Fibroblast of upper back skin (primary cell): Measurements from ENCODE around the gene CLIC3.

Experiments
- DNase-seq: peaks from one replicate; pipeline ENCODE4 v3.0.0-alpha.2; 2013

CLIC3 gene

GRCh38 chr9:136949817-136950655 is 46.3 kb downstream of the CLIC3 start:
- peak; percentile 75 for DNase-seq

GRCh38 chr9:136949239-136949816 is 47.0 kb downstream of the CLIC3 start:
- no peak for DNase-seq

- DNase-seq, result peak; percentile 15
Observed at GRCh38 chr9:136947955-136948510, 48.3 kb downstream of the CLIC3 start.

DNA sequence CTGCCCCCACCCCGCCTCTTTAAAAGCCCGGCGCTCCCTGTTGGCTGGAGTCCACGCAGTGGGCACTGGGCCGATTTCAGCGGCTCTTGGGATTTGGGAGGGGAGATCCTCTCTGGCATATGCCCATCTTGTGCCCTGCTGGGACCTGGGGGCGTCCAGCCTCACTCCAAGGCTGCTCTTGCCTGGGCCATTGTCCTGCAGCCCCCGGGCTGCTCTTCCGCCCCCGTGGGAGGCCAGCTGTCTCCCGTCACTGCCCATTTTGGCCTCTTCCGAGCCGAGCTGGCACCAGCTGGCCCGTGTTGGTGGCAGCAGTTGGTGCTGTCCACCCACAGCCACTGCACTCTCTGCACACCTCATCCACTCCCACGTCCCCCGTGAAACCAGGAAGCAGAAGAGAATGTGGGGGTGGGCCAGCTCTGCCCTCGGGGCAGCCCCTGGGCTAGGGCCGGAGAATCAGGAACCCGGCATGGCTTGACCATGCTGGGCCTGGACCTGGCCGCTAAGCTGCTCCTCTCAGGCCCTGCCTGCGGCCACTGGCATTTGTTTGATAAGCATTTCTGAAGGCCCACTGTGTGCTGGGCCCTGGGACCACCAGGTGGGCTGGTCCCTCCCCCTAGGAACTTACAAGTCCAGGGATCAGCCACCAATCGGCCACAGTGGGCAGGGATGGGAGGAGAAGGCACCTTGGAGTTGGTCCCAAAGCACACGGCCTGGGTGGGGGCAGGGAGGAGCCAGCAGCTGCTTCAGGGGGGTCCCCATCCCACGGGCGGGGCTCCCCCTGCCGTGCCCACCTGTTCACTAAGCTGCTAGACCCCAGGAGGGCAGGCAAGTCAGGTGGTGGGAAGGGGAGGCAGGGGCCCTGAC is 49.1 kb downstream of the CLIC3 start:
- DNase-seq, result no peak

- no peak for DNase-seq
Observed at GRCh38 chr9:136946228-136947027, 49.9 kb downstream of the CLIC3 start.

DNA sequence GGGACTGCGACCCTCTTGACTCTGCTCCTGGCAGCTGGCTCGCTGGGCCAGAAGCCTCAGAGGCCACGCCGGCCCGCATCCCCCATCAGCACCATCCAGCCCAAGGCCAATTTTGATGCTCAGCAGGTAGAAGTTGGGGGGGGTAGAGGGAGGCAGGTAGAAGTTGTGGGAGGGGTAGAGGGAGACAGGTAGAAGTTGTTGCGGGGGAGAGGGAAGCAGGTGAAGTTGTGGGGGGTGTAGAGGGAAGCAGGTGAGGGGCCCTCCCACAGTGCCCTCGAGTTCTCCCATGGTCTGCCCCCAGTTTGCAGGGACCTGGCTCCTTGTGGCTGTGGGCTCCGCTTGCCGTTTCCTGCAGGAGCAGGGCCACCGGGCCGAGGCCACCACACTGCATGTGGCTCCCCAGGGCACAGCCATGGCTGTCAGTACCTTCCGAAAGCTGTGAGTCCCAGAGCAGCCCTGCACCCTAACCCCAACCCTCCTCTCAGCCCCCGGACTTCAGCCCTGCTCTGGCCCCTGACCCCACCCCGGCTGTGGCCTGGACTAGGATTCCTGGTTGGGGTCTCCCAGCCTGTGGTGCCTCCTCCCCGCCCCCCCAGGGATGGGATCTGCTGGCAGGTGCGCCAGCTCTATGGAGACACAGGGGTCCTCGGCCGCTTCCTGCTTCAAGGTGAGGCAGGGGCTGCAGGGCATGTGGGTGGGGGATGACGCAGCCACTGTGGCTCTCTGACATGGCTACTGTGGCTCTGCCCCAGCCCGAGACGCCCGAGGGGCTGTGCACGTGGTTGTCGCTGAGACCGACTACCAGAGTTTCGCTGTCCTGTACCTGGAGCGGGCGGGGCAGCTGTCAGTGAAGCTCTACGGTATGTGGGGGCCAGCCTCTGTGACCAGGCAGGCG is 50.8 kb downstream of the CLIC3 start:
- no peak for DNase-seq
